ENCODE results near the gene CACNA2D2.

Gene CACNA2D2

GRCh38 chr3:50365080-50365841 is 138.2 kb downstream of the CACNA2D2 start:
- DNase-seq, result peak; percentile 95

- DNase-seq, result no peak
Measured at GRCh38 chr3:50364573-50365079, 138.8 kb downstream of the CACNA2D2 start.

- no peak for DNase-seq
Measured at GRCh38 chr3:50359760-50360110, 143.7 kb downstream of the CACNA2D2 start.

GRCh38 chr3:50358911-50359759 is 144.3 kb downstream of the CACNA2D2 start, which contains the start of gene TMEM115:
Gene TMEM115 (minus strand): TSS chr3:50359521. CDS start chr3:50359063, 458 bp downstream.
- DNase-seq, result peak; percentile 93

- DNase-seq, result no peak
Measured at GRCh38 chr3:50358355-50358910, 145.0 kb downstream of the CACNA2D2 start.

GRCh38 chr3:50357481-50357880 is 146.0 kb downstream of the CACNA2D2 start:
- DNase-seq, result no peak

- no peak for DNase-seq
Measured at GRCh38 chr3:50356553-50356952, 146.9 kb downstream of the CACNA2D2 start.

- no peak for DNase-seq
Measured at GRCh38 chr3:50355829-50356552, 147.4 kb downstream of the CACNA2D2 start.

- DNase-seq, result no peak
Measured at GRCh38 chr3:50354850-50355249, 148.6 kb downstream of the CACNA2D2 start.

- DNase-seq, result no peak
Measured at GRCh38 chr3:50354186-50354764, 149.2 kb downstream of the CACNA2D2 start.

- no peak for DNase-seq
Measured at GRCh38 chr3:50353245-50354004, 150.0 kb downstream of the CACNA2D2 start.

- no peak for DNase-seq
Measured at GRCh38 chr3:50352781-50353180, 150.7 kb downstream of the CACNA2D2 start.

- DNase-seq, result no peak
Measured at GRCh38 chr3:50351323-50351697, 152.1 kb downstream of the CACNA2D2 start.

- DNase-seq, result peak; percentile 98
Measured at GRCh38 chr3:50350527-50351322, 152.7 kb downstream of the CACNA2D2 start, which contains the start of the genes CYB561D2 and NPRL2. Gene CYB561D2 (plus strand): TSS chr3:50350862. CDS start chr3:50351434, 572 bp downstream. Gene NPRL2 (minus strand): TSS chr3:50350775. CDS start chr3:50350652, 123 bp downstream.

- no peak for DNase-seq
Measured at GRCh38 chr3:50350213-50350526, 153.3 kb downstream of the CACNA2D2 start.

GRCh38 chr3:50347187-50347813 is 156.1 kb downstream of the CACNA2D2 start:
- peak; percentile 68 for DNase-seq

GRCh38 chr3:50345586-50346234 is 157.7 kb downstream of the CACNA2D2 start, which contains the start of gene ZMYND10:
Gene ZMYND10 (minus strand): TSS chr3:50345732. CDS start chr3:50345579, 153 bp downstream.
- DNase-seq, result peak; percentile 73

GRCh38 chr3:50345008-50345407 is 158.4 kb downstream of the CACNA2D2 start:
- DNase-seq, result no peak

Measured in T-helper 9 cell (primary cell).